ENCODE data around the gene EHD4.
A peak's percentile ranks its signal among the peaks of the same experiment; 100 is the strongest.

EHD4 gene

DNA sequence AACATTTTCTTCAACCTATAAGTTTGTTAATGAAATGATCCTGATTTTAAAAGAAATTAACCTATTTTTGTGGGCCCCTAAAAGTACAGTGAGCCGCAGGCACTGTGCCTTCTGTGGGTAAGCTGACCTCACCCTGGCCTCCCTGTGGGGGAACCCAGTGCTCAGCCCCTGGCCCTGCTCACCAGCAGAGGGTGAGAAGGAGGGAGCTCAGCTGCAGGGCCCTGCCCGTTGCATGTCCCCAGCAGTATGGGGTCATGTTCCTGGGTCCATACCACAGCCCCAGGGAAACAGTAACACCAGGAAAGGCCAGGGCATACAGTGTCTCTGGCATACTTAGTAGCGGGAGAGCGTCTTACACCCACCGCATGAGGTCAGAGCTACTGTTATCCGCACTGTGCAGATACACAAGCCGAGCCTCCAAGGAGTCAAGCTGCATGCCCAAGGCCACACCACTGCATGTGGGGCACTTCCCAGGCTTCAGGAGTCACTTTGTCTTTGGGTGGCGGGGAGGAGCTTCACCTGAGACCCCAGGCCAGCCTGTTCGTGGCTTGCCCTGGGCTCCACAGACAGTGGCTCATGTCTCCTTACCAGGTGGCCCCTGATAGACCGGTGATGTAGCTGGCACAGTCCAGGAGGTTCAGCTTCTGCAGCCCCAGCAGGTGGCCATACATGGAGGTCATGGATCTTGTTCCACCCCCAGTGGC lies 22.6 kb upstream of the EHD4 start:
- DNase-seq, result no peak

GRCh38 chr15:41994171-41994650 lies 21.9 kb upstream of the EHD4 start:
- no peak for DNase-seq

- no peak for DNase-seq
Measured at GRCh38 chr15:41993472-41994170, 21.3 kb upstream of the EHD4 start.

DNA sequence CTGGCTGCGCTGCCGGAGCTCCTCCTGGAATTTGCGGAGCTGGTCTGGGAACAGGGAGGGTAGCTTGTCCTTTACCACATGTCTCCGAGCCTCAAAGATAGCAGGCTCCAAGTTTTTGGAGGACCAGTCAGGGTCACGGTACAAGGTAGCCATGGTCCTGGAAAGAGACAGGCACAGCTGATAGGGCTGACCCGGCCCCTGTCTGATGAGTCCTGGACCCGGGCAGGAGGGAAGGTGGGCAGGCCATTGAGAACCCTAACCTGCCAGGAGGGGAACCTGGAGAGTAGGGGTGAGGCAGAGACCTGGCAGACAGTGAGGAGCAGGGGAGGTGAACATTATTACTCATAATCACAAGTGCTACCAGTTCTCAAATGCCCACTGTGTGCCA lies 20.4 kb upstream of the EHD4 start:
- DNase-seq, result no peak

- DNase-seq, result no peak
Measured at GRCh38 chr15:41992151-41992802, 19.9 kb upstream of the EHD4 start.

DNA sequence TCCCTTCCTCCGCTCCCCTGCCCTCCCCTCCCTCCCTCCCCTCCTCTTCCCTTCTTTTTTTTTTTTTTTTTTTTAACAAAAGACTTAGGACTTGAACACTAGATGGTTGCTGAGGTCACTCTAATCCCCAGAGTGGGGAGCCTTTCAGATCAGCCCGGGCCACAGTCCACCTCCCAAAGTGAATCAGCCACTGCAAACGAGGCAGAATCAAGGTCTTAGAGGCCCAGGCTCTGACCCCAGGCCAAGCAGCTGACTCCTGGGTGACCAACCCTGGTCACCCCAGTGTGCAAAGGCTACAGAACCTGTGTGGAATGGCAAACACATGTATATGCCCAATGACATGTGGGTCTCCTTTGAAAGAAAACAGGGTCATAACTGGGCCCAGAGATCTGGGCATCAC lies 18.3 kb upstream of the EHD4 start:
- DNase-seq, result no peak

- DNase-seq, result no peak
Measured at GRCh38 chr15:41990243-41990605, 17.9 kb upstream of the EHD4 start.

- DNase-seq, result peak; percentile 57
Measured at GRCh38 chr15:41989573-41990242, 17.4 kb upstream of the EHD4 start.

GRCh38 chr15:41988896-41989572 lies 16.7 kb upstream of the EHD4 start:
- DNase-seq, result no peak

- no peak for DNase-seq
Measured at GRCh38 chr15:41987925-41988275, 15.5 kb upstream of the EHD4 start.

- DNase-seq, result no peak
Measured at GRCh38 chr15:41987246-41987924, 15.0 kb upstream of the EHD4 start.

DNA sequence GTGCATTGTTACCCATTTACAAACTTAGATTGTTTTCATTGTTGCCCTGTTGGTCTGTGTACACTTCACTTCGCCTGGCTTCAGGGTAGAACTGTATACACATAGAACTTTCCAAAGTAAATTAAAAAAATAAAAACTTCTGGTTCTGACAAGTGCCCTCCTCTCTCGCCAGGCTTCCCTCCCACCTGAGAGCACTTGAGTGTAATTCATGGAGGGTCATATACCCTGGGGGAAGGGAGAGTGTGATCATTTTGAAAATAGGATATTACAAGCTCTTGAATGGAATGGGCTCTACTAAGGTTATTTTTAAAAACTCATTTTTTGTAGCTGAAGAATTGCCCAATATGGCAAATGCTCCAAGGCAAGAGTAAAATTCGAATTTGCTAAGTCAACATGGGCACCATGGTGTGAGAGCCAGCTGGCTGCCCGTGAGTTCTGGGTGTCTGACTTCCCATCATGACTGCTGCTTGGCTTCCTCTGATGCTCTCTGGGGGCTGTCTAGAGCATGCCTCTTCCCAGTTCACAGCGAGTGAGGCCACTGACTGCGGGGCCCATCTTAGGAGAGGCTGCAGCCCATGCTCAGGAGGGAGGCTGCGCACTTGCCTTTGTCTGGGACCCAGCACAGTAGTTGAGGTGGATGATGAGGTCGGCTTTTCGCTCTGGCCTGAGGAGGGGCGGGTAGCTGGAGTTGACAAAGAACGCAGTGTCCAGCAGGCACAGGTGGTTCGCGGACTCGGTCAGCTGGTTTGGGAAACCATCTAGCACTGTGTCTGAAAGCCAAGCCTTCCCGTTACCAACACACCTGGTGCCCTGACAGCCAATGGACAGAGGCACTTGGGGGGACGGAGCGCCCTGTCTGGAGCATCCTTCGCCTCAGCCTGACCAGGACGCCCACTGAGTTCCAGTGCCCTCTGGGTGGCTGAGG lies 13.1 kb upstream of the EHD4 start:
- DNase-seq, result no peak

- no peak for DNase-seq
Measured at GRCh38 chr15:41984622-41985021, 12.3 kb upstream of the EHD4 start.

DNA sequence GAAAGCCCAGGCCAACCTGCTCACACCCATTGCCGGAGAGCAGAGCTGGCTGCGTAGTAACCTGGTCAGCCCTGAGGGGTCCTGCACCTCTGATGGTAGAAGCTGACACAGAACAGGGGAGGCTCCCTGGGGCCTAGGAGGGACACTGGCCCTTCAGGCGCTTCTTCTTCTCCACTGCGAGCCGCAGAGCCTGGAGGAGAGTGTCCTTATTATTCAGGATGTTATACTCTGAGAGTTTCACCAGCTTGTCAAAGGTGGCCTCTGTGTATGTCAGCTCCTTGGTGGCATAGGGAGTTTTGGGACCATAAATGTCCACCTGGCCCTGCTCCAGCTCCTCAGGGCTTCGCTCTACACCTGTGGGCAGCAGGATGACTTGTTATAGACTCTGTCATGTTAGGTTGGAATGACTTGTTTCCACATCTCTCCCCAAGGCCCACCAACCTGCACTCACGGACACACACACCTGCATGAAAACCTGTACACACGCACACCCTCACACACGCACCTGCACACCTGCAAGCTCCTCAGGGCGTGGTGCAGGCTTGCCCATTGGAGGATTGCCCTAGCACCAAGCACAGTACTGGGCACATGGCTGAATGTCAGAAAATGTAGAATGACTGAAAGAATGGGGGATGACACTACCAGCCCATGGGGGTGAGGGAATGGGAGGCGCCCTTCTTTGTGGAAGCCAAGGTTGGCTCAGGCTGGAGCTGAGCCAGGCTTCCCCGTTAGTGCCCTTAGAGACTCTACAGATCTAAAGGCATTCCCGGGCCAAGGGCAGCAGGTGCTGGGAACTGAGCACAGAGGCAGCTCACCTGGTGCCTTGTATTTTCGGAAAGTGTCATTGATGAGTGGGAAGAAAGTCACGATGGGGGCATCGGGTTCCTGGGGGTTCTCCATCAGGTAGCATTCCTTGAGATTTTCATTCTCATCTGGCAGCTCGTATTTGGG lies 11.5 kb upstream of the EHD4 start:
- DNase-seq, result no peak

DNA sequence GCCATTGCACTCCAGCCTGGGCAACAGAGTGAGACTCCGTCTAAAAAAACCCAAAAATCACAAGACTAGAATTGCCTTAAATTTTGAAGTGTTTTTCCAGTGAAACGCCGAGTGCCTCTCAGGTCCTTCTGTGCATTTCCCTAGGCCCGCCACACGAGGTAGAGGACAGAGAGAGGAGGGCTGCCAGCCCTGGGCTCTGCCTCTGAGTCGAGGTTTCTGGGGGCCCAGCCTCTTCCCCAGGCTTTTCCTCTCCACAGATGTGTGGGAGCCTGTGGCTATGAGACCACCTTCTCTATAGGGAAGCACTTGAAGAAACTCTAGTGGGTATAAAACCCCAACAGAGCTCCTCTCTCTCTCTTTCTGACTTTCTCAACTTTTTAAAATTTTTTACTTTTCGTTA lies 10.9 kb upstream of the EHD4 start:
- DNase-seq, result no peak

DNA sequence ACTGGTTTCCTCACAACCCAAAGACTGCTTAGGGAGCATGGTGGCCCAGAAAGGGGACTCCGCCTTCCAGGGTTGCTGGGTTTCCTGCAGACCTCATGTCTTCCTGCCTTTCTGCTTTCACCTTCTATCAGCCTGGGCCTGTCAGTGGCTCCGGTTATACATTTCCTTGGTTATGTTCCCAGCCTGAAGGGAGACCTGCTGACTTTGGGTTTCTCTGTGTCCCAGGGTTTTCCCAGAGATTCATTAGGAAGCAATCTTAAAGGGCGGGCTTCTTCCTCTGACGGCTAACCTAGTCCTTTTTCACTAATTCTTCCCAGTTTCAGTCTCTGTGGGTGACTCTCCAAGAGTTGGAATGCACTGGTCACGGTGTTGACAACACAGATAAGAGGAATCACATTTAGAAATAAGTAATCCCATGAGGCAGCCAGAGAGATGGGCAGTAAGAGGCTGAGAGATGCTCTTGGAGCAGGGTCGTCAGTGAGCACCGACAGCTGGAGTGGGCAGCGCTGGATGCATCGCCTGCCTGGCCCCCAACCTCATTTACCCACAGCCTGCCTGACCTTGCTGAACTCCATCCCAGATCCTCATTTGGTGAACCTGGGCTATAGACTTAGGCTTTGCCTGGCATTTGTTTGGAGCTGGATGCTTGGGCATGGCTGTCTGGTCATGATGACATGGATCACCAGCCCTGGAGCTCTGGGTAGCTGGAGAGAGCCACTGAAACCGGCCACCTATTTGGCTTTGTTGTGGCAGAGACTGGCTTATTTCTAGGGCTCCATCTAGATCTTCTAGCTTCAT lies 10.0 kb upstream of the EHD4 start:
- peak; percentile 59 for DNase-seq

- DNase-seq, result peak; percentile 27
Measured at GRCh38 chr15:41981371-41982132, 9.2 kb upstream of the EHD4 start.

DNA sequence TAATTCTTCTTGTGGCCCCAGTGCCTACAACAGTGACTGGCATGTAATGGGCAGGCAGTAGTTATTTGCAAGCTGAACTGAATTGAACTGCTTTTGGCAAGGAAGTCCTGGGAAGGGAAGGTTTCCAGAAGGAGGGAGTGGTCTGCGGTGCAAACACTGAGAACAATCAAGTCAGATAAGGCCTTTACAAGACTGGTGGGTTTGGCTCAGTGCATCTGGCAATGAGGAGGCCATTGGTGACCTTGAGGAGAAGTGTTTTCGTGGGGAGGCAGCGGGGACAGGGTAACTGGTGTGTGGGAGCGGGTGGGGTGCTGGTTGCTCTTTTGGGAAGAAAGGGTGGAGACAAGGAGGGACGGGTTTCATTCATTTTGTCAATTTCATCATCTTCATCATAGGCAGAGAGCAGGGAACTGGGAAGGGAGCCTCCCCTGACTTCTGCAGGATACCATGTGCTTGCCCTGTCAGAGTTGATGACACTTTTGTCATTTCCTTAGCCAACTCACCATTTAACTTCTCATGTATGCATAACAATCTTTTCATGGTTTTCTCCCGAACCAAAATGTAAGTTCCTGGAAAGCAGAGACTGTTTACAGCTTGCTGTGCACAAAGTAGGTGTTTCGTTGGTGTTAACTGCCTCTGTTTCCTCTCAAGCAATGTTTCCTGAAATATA lies 8.4 kb upstream of the EHD4 start:
- DNase-seq, result no peak

Data from fibroblast of skin of right biceps (primary cell).